Naive thymus-derived CD8-positive, alpha-beta T cell (primary cell): ENCODE results near the gene CLIC6. TPM values are rescaled to one million over a fixed set of nuclear protein-coding genes. Genes with fewer than 3 reads are reported as not detected.
A peak's percentile ranks its signal among the peaks of the same experiment; 100 is the strongest.

Source experiments
- ATAC-seq, 2 donors: fragments of 150-1000 bp; cut with Tn5 transposase in 1 of 2; sonication (Bioruptor Pico), chemical (Tn5 transposase) in 1 of 2; 1 replicate in 1 of 2; 2 replicates in 1 of 2; pipeline ENCODE4 v1.10.0; 2021; ENCODE audit warnings: mild to moderate bottlenecking in 2 of 2, moderate library complexity in 2 of 2
- POLR2A ChIA-PET: fragments of 350-600 bp; sonication (Branson Sonifier 250); formaldehyde crosslinking; loops from one replicate; lab custom pipeline; 2021; ENCODE audit warnings: antibody characterized with exemption; lab: Charles Lee
- DNase-seq, 10 donors: peaks; one replicate each; pipeline versions ENCODE4 v3.0.0 to v3.0.0-alpha.2; 2020 to 2022
- H3K27ac Mint-ChIP-seq, 10 donors: one replicate each; pipeline ENCODE4 v1.8.0; 2020 to 2022; ENCODE audit warnings: mild to moderate bottlenecking in 10 of 10, mixed read lengths in 10 of 10, moderate library complexity in 4 of 10, inconsistent platforms in 1 of 10
- H3K27me3 Mint-ChIP-seq, 5 donors: one replicate each; pipeline ENCODE4 v1.8.0; 2021 to 2022; ENCODE audit warnings: mixed read lengths in 5 of 5
- H3K36me3 Mint-ChIP-seq, 3 donors: one replicate each; pipeline ENCODE4 v1.8.0; 2020 to 2022; ENCODE audit warnings: mixed read lengths in 3 of 3, mild to moderate bottlenecking in 2 of 3, inconsistent platforms in 1 of 3
- H3K4me1 Mint-ChIP-seq, 4 donors: one replicate each; pipeline ENCODE4 v1.8.0; 2021 to 2022; ENCODE audit warnings: mixed read lengths in 4 of 4
- H3K4me3 Mint-ChIP-seq, 10 donors: one replicate each; pipeline ENCODE4 v1.8.0; 2020 to 2022; ENCODE audit warnings: mild to moderate bottlenecking in 10 of 10, mixed read lengths in 10 of 10, moderate library complexity in 6 of 10, inconsistent platforms in 1 of 10
- H3K9me3 Mint-ChIP-seq, 9 donors: one replicate each; pipeline ENCODE4 v1.8.0; 2020 to 2022; ENCODE audit warnings: mixed read lengths in 9 of 9, mild to moderate bottlenecking in 3 of 9, inconsistent platforms in 1 of 9, moderate library complexity in 1 of 9
- polyA plus RNA-seq, 3 donors: library from polyadenylated mRNA; unstranded; fragments of 300-500 nt; fragmentation: Illumina TruSeq; gene quantifications; one replicate each; pipeline ENCODE4 v1.2.3, GENCODE V29; 2021
- total RNA-seq, 8 experiments: library from RNA in 2 of 8; stranded (reverse) in 2 of 8; gene quantifications; one replicate each; pipeline ENCODE4 v1.2.3 and lab custom pipeline; 2021 to 2026

The CLIC6 gene
- total RNA-seq (under 1 TPM; 0.44 TPM), polyA plus RNA-seq (under 1 TPM in 2 of 3 donors, not detected in 1; 0.09 to 0.21 TPM), total RNA-seq (lab: John Stamatoyannopoulos, UW) (0.49 to 4.5 (median 1.4) reads per million in 6 experiments)

DNA sequence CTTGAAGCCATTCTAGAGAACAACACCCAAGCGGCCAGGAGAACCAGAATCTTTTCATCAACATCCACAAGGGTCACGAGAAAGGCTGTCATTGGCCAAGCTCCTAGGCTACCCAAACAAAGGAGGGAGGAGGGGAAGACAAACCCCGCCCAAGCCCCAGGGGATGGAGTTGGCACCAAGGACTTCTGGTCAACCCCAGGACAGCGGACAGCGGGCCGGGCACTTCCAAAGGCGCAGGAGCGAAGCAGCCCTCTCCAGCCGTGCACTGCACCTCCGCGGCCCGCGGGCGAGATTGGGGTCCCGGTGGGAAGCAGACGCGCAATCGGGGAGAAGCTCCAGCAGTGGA lies at the start of gene CLIC6:
TSS of gene CLIC6 (plus strand) at position 192 of the 346 bp plus-strand sequence. CDS start 395 bp downstream, outside the sequence.
- POLR2A ChIA-PET: interaction anchor here (0.6 kb wide), 1 partner anchor 8 kb away, joined by 3 read pairs; no protein-coding TSS in a partner anchor
- no peak for DNase-seq
- H3K27ac Mint-ChIP-seq: peak within 1 kb of the TSS in 3 of 10 donors; percentile 8 to 71 (median 34)
- peaks cover 12 to 50% (median 46%) of the 10 kb centered on the region in 5 donors for H3K27me3 Mint-ChIP-seq
- peaks cover 12 to 23% (median 12%) of the 10 kb centered on the region in 4 donors for H3K4me1 Mint-ChIP-seq
- ATAC-seq: no peak
- H3K4me3 Mint-ChIP-seq: peak within 1 kb of the TSS; percentile 62 to 86 (median 72)
- peaks cover 0 to 7% (median 0%) of the 10 kb centered on the region in 3 donors for H3K36me3 Mint-ChIP-seq
- no peaks in the 10 kb centered on the region for H3K9me3 Mint-ChIP-seq

DNA sequence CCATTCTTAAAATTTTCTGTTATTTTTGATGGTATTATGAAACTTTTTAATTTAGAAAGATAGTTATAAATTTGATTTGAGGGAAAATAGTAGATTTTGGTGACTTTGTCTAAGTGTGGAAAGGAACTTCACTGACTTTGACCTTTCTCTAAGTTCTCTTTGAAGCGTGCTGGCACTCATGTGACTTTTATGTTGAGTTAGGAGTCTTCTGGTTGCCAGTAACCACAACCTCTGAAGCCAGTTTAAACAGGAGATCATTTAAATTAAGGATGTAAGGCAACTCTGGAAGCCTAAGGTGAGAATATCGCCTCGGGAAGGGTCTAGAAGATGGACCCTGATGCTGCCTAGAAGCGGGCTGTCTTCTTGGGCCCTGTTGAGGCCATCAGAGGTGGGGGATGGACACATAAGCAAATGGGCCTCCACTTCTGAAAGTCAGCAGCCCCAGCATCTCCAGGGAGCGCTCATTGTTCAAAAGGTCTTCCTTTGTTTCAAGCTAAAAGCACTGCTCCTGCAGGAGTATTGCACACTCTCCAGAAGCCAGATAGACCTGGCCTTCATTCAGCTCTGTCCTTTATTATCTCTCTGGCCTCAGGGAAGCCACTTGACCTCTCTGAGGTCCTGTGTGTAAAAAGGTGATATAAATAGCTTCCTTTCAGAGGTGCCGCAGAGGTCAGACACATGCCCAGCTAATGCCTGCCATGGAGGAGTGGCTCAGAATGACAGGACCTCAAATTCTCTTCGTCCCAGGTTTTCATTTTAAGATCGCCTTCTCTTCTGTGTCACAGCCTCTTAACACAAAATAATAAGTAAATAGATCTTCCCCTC lies 48.7 kb upstream of the CLIC6 start:
- POLR2A ChIA-PET: no interaction called here
- Mint-ChIP-seq H3K4me3 (no peak overlapping the region), H3K4me1 (peaks cover 0 to 5% (median 4%) of the 10 kb centered on the region in 4 donors), H3K36me3 (no peaks in the 10 kb centered on the region), H3K27ac (no peak overlapping the region), H3K9me3 (no peaks in the 10 kb centered on the region), H3K27me3 (peaks cover 12 to 20% (median 18%) of the 10 kb centered on the region in 5 donors)
- DNase-seq (no peak), ATAC-seq (no peak)

DNA sequence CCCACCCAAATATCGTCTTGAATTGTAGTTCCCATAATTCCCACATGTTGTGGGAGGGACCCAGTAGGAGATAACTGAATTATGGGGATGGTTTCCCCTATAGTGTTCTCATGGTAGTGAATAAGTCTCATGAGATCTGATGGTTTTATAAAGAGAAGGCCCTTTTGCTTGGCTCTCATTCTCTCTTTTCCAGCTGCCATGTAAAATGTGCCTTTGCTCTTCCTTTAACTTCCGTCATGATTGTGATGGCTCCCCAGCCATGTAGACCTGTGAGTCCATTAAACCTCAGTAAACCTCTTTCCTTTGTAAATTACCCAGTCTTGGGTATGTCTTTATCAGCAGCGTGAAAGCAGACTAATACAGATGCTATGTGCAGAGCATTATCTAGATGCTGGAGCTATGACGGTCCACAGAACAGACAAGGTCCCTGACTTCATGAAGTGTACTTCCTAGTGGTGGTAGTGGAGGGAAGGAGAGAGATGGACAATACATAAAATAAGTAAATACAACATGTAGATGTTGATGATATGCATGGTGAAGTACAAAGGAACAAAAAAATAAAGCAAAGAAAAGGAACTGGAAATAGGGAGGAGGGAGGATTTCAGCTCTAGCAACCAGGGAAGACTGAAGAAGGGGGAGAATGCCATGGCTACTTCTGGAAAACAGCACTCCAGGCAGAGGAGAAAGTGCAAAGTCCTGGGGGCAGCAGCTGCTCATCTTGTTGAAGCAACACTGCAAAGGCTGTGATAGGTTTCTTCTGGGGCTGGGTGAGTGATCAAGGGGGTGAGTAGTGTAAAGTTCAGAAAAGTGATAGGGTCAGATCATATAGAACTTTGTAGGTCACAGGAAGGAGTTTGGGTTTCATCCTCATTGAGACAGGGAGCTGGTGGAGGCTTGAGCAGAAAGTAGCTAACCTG lies 47.1 kb upstream of the CLIC6 start:
- Mint-ChIP-seq H3K27me3 (peaks cover 17 to 27% (median 24%) of the 10 kb centered on the region in 5 donors), H3K27ac (no peak overlapping the region), H3K4me1 (peaks cover 0 to 1% (median 0%) of the 10 kb centered on the region in 4 donors), H3K9me3 (no peaks in the 10 kb centered on the region), H3K4me3 (no peak overlapping the region), H3K36me3 (no peaks in the 10 kb centered on the region)
- ATAC-seq: no peak
- DNase-seq: no peak
- POLR2A ChIA-PET: no interaction called here

DNA sequence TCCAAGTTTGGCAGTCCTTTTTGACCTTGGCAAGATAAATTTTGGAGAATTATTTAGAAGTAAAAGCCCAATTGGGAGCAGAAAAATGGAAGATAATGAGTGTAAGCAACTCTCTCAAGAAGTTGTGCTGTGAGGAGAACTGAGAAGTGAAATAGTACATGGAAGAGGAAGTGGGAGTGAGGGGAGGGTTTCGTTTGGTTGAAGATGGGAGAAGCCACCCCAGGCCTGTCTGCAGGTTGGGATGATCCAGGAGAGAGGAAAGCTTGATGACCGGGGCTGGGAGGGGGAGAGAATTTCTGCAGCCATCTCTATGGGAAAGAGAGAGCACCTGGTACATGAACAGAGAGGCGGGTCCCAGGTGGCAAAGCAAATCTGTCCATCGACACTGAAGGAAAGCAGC lies 45.3 kb upstream of the CLIC6 start:
- POLR2A ChIA-PET: no interaction called here
- Mint-ChIP-seq H3K4me3 (no peak overlapping the region), H3K36me3 (no peaks in the 10 kb centered on the region), H3K4me1 (peaks cover 0 to 1% (median 0%) of the 10 kb centered on the region in 4 donors), H3K27ac (peak overlapping the region in 1 of 10 donors; percentile 57), H3K9me3 (no peaks in the 10 kb centered on the region), H3K27me3 (peaks cover 14 to 29% (median 24%) of the 10 kb centered on the region in 5 donors)
- ATAC-seq (no peak), DNase-seq (no peak)

DNA sequence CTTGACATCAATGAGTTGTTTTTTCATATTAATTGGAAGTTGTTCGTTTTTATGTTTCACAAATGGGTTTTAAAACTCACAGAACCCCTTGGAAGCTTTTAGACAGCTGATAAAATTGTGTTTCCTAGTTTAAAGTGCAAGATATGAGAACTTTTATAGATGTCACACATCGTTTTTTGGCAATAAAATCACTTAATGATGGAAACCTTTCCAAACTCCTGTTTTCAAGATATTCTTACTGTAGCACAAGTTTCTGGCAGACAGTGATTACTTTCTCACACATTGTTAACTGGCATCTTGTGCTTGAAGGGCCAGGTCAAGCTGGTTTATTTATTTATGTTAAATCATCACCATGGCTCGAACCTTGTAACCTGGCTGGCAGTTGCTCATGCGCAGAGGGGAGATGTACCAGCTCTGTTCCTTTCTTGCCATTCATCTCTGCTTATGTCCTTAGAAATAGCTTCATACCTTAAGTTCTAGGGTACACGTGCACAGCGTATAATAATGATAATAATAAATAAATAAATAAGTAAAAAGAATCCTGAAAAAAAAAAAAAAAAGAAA lies 43.7 kb upstream of the CLIC6 start:
- POLR2A ChIA-PET: interaction anchor here (0.5 kb wide), 1 partner anchor 1504 kb away, joined by 4 read pairs; no protein-coding TSS in a partner anchor
- H3K27me3 Mint-ChIP-seq: peaks cover 14 to 29% (median 24%) of the 10 kb centered on the region in 5 donors
- H3K4me3 Mint-ChIP-seq: no peak overlapping the region
- no peaks in the 10 kb centered on the region for H3K9me3 Mint-ChIP-seq
- ATAC-seq (no peak), DNase-seq (no peak)
- H3K27ac Mint-ChIP-seq: no peak overlapping the region
- peaks cover 0 to 1% (median 0%) of the 10 kb centered on the region in 4 donors for H3K4me1 Mint-ChIP-seq
- H3K36me3 Mint-ChIP-seq: no peaks in the 10 kb centered on the region

DNA sequence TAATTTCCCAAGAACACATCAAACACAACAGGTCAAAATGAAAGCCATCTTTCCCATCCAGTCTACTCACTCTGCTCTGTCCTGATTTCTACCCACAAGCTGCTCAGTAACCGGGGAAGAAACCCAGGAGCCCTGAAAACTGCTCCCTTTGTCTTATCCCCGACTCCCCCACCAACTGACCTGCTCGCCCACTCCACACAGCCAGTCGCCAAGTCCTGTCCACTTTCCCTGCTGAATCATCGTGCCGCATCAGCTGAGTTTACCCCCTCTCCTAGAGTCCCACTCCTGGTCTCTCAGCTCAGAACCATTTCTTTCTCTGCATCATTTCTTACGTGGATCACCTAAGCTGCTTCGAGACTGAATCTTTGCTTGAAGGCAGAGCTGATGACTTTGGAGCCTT lies 42.7 kb upstream of the CLIC6 start:
- Mint-ChIP-seq H3K4me3 (no peak overlapping the region), H3K4me1 (peaks cover 0 to 1% (median 0%) of the 10 kb centered on the region in 4 donors), H3K27ac (no peak overlapping the region), H3K36me3 (no peaks in the 10 kb centered on the region), H3K27me3 (peaks cover 14 to 29% (median 24%) of the 10 kb centered on the region in 5 donors), H3K9me3 (no peaks in the 10 kb centered on the region)
- no peak for ATAC-seq
- POLR2A ChIA-PET: interaction anchor here (0.6 kb wide), 1 partner anchor 1632 kb away, joined by 3 read pairs; no protein-coding TSS in a partner anchor
- no peak for DNase-seq

DNA sequence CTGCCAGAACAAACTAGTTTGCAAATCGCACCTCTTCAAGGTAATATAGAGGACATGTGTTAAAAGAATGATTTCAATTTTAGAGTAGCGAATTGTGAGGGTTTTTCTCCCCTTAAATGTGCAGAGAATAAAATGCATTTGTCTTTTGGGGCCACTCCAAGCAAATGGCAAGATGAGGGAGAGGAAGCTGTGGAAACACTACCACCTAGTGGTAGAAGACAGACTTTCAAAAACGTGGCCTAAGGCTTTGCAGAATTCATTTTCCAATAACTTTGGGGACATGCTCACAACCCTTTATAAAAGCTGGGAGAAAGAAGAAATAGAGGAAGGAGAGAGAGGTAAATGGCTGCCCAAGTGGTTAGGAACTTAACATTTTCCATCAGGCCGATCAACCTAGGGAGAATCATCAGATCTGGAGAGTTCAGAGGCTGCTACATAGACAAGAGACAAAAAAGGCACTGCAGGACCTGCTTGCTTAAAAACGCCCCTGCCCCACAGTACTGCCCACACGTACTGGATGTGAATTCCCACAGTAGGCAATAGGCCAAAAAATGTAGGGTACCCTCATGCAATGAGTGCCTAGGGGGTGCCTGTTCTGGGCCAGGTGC lies 38.2 kb upstream of the CLIC6 start:
- peaks cover 0 to 1% (median 0%) of the 10 kb centered on the region in 4 donors for H3K4me1 Mint-ChIP-seq
- H3K4me3 Mint-ChIP-seq: no peak overlapping the region
- H3K9me3 Mint-ChIP-seq: no peaks in the 10 kb centered on the region
- H3K27me3 Mint-ChIP-seq: peaks cover 5 to 13% (median 9%) of the 10 kb centered on the region in 5 donors
- peak in 7 of 10 donors; percentile 26 to 67 (median 40) for DNase-seq
- POLR2A ChIA-PET: no interaction called here
- H3K27ac Mint-ChIP-seq: no peak overlapping the region
- peak; percentile 72 to 73 for ATAC-seq
- no peaks in the 10 kb centered on the region for H3K36me3 Mint-ChIP-seq

DNA sequence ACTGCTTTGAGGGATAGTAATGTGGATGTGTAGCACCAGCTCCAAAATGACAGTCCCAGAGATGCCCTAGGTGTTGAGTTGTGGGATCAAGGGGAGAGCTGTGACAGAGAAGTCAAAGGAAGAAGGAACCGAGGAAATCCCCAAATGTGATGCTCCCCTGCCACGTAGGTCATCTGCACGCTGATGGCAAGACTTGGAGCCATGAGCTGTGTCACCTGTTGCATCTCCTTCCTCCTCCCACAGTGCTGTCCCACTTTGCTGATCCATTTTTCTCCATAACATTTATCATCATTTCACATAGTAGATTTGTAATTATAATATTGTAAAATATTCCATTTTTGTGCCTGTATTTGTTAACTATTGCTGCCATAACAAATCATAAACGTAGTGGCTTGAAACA lies 36.3 kb upstream of the CLIC6 start:
- no peak overlapping the region for H3K4me3 Mint-ChIP-seq
- no peaks in the 10 kb centered on the region for H3K9me3 Mint-ChIP-seq
- no peaks in the 10 kb centered on the region for H3K4me1 Mint-ChIP-seq
- DNase-seq: no peak
- no peak overlapping the region for H3K27ac Mint-ChIP-seq
- H3K27me3 Mint-ChIP-seq: peaks cover 0 to 7% (median 3%) of the 10 kb centered on the region in 5 donors
- no peak for ATAC-seq
- H3K36me3 Mint-ChIP-seq: no peaks in the 10 kb centered on the region
- POLR2A ChIA-PET: no interaction called here

DNA sequence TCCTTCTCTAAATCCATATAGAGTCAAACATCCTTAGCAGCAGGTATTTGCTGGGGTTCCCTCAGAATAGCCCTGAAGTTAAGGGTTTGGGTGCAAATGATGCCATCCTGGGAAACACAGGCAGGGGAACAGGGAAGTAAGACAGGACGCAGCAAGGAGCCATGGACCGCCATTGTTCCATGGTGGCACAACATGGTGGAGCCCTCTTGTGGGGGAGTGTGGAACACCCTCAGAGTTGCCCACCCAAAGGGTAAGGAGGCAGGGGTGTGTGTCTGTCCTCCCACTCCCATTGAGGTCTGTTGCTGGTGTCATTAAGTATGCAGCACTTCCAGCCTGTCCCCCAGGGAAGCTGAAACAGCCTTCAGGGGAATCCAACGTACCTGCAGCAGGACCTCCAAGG lies 33.5 kb upstream of the CLIC6 start:
- POLR2A ChIA-PET: no interaction called here

DNA sequence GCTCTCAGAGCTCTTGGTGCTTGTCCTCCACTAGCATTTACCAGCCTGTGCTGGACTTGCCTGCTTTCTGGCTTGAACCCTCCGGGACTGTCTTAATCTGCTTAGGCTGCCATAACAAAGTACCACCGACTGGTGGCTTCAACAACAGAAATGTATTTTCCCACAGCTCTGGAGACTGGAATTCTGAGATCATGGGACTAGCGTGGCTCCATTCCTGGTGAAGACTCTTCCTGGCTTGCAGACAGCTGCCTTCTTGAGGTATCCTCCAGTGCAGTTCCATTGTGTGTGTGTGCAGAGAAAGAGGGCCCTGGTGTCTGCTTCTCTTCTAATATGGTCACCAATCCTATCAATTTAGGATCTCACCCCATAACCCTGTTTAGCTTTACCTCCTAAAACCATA lies 31.8 kb upstream of the CLIC6 start:
- H3K4me1 Mint-ChIP-seq: peaks cover 6 to 20% (median 12%) of the 10 kb centered on the region in 4 donors
- no peak overlapping the region for H3K27ac Mint-ChIP-seq
- H3K4me3 Mint-ChIP-seq: no peak overlapping the region
- H3K27me3 Mint-ChIP-seq: peaks cover 0 to 7% (median 3%) of the 10 kb centered on the region in 5 donors
- H3K36me3 Mint-ChIP-seq: no peaks in the 10 kb centered on the region
- no peak for ATAC-seq
- POLR2A ChIA-PET: no interaction called here
- no peaks in the 10 kb centered on the region for H3K9me3 Mint-ChIP-seq
- DNase-seq: no peak

More for the DNA sequence above, 33.5 kb upstream of the CLIC6 start:
- ATAC-seq: no peak
- H3K27ac Mint-ChIP-seq: no peak overlapping the region
- peaks cover 0 to 7% (median 3%) of the 10 kb centered on the region in 5 donors for H3K27me3 Mint-ChIP-seq
- H3K4me1 Mint-ChIP-seq: peaks cover 2 to 8% (median 5%) of the 10 kb centered on the region in 4 donors
- peak in 1 of 10 donors; percentile 13 for DNase-seq
- no peak overlapping the region for H3K4me3 Mint-ChIP-seq
- H3K9me3 Mint-ChIP-seq: no peaks in the 10 kb centered on the region
- H3K36me3 Mint-ChIP-seq: no peaks in the 10 kb centered on the region

DNA sequence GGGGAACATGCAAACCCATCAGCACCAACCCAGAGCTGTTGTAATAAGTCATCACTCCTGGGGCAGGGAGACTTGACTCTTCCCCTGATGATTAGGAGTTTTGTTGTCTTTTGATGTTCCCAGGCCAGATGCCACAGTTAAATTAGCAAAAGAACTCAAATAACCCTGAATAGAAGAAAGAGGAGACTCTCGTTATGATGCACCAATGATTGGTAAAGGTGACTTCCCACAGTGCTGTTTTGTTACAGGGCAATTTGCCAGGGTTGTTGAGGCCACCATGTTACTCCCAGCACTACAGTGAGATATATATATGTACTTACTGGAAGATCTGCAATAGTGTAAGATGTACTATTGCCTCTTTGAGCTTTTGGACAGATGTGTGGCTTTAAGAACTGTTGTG lies 29.5 kb upstream of the CLIC6 start:
- Mint-ChIP-seq H3K27ac (peak overlapping the region in 1 of 10 donors; percentile 28), H3K36me3 (no peaks in the 10 kb centered on the region), H3K4me3 (no peak overlapping the region), H3K4me1 (peaks cover 6 to 24% (median 12%) of the 10 kb centered on the region in 4 donors), H3K27me3 (peaks cover 0 to 6% (median 0%) of the 10 kb centered on the region in 5 donors), H3K9me3 (no peaks in the 10 kb centered on the region)
- DNase-seq (no peak), ATAC-seq (no peak)
- POLR2A ChIA-PET: no interaction called here
